Measurements from ENCODE around the gene ANTXR2.

DNA sequence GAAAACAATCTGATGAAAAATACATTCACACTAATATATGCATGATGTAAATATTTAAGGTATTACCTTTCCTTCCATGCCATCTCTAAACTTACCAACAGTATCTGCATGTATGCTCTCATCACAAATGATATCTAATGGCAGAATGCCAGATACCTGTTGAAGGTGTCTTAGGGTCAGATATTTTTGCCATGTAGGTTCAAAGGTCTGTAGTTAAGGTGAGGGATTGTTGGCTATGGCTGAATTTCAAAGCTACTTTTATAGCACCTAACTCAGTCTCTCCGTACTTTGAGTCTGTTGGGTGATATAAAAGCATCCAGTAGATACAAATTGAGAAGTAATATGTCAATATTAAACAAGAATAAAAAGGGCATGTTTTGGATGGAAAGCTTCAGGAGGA is 19.8 kb upstream of the ANTXR2 start:
- TF ChIP-seq, protein P1, sequence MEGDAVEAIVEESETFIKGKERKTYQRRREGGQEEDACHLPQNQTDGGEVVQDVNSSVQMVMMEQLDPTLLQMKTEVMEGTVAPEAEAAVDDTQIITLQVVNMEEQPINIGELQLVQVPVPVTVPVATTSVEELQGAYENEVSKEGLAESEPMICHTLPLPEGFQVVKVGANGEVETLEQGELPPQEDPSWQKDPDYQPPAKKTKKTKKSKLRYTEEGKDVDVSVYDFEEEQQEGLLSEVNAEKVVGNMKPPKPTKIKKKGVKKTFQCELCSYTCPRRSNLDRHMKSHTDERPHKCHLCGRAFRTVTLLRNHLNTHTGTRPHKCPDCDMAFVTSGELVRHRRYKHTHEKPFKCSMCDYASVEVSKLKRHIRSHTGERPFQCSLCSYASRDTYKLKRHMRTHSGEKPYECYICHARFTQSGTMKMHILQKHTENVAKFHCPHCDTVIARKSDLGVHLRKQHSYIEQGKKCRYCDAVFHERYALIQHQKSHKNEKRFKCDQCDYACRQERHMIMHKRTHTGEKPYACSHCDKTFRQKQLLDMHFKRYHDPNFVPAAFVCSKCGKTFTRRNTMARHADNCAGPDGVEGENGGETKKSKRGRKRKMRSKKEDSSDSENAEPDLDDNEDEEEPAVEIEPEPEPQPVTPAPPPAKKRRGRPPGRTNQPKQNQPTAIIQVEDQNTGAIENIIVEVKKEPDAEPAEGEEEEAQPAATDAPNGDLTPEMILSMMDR (IDR thresholded peaks at IDR 0.05; ENCODE audit: insufficient read depth, low read length), result no peak
- TF ChIP-seq POLR2AphosphoS5 (IDR thresholded peaks at IDR 0.05; ENCODE audit: low read depth), result no peak
